DOHH2 (cell line): ENCODE data around the gene GTF2I.

Source experiments
- CTCF ChIP-seq: fragments of 200-600 bp; sonication (generic); IDR thresholded peaks from one replicate; pipeline ENCODE4 v1.5.1; 2014; ENCODE audit warnings: antibody characterized with exemption, mild to moderate bottlenecking, low read depth, low read length; ENCODE audit not compliant: poor library complexity, severe bottlenecking
- EZH2phosphoT487 ChIP-seq: fragments of 200-600 bp; sonication (generic); IDR thresholded peaks from 2 replicates; pipeline ENCODE4 v1.6.1; 2017; ENCODE audit warnings: borderline replicate concordance, mild to moderate bottlenecking, antibody characterized with exemption, low read length, moderate library complexity, mixed read lengths

- TF ChIP-seq CTCF: no peak
- TF ChIP-seq EZH2phosphoT487: no peak
Measured at GRCh38 chr7:74717889-74718288, 60.4 kb downstream of the GTF2I start.
